ENCODE results near the gene ALB.

Gene ALB

DNA sequence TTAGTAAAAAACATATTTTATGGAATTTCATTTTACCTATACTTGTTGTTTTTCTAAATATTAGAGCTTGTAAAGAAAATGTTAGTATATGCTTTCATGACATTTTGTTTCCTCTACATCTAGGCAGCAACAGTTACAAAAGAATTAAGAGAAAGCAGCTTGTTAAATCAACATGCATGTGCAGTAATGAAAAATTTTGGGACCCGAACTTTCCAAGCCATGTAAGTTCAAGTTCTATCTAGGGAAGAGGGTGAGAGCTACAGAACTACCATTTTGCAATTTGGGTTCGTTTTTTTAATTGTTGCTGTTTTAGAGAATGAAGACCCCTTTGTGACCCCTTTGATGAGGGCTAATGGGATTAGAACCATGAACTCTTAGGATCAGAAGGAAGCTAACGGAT, 39.1 kb downstream of the ALB start:
- no peak overlapping the region for H2AFZ ChIP-seq
- no peaks in the 10 kb centered on the region for H3K79me2 ChIP-seq
- no peaks in the 10 kb centered on the region for H3K27me3 ChIP-seq (ENCODE audit: control insufficient read depth, insufficient read depth, low read length)
- H3K4me2 ChIP-seq (ENCODE audit: low read length): no peak overlapping the region
- TF ChIP-seq, protein P1, sequence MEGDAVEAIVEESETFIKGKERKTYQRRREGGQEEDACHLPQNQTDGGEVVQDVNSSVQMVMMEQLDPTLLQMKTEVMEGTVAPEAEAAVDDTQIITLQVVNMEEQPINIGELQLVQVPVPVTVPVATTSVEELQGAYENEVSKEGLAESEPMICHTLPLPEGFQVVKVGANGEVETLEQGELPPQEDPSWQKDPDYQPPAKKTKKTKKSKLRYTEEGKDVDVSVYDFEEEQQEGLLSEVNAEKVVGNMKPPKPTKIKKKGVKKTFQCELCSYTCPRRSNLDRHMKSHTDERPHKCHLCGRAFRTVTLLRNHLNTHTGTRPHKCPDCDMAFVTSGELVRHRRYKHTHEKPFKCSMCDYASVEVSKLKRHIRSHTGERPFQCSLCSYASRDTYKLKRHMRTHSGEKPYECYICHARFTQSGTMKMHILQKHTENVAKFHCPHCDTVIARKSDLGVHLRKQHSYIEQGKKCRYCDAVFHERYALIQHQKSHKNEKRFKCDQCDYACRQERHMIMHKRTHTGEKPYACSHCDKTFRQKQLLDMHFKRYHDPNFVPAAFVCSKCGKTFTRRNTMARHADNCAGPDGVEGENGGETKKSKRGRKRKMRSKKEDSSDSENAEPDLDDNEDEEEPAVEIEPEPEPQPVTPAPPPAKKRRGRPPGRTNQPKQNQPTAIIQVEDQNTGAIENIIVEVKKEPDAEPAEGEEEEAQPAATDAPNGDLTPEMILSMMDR (IDR thresholded peaks at IDR 0.05): no peak
- no peaks in the 10 kb centered on the region for H3K36me3 ChIP-seq (ENCODE audit: control insufficient read depth, insufficient read depth, low read length)
- H3K4me3 ChIP-seq (ENCODE audit: low read depth, low read length): no peak overlapping the region
- H3K9me3 ChIP-seq (ENCODE audit: control insufficient read depth, low read length): no peaks in the 10 kb centered on the region
- H3K27ac ChIP-seq: no peak overlapping the region
- no peak overlapping the region for H3K9ac ChIP-seq
- H3K4me1 ChIP-seq: no peaks in the 10 kb centered on the region

DNA sequence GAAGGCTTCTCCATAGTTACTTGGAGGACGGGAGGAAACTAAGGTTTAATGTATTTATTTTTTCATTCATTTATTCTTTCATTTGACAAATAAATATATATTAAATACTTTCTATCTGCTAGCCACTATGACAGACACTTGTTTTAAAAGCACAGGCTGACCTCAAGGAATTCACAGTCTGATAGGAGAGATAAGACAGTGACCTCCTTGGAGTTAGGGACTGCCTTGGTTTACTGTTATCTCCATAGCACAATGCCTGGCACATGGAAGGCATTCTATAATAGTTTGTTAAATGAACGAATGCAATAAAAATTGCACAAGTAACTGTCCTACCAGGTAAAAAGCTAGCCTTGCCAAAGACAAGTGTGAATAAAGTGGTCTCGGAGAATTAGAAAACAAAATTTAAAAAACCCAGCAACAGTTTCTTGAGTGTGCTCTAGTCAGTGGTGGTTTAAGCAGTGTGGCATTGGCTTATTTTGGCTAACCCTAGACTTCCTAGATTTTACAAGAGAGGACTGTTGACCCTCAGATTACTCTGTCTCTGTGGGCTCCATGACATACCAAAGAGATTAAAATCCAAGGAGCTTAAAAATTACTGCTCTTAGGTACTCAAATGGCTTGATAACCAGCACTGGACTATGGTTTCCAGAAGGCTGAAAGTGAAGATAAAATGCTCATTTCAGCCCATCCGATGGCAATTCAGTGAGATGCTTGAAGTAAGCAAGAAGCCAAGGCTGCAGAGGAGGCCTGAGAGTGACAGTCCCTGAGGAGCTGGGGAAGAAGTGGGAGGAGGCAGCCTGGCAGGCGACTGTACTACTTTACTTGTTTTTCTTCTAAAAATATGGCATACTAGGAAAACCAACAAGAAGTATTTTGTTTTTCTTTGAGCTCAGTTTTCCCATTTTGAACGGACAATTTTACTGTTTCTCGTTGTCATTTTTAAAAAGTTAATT, 41.6 kb downstream of the ALB start:
- H3K36me3 ChIP-seq (ENCODE audit: control insufficient read depth, insufficient read depth, low read length): no peaks in the 10 kb centered on the region
- H3K4me1 ChIP-seq: no peaks in the 10 kb centered on the region
- no peaks in the 10 kb centered on the region for H3K9me3 ChIP-seq (ENCODE audit: control insufficient read depth, low read length)
- no peaks in the 10 kb centered on the region for H3K79me2 ChIP-seq
- H2AFZ ChIP-seq: peak overlapping the region; percentile 34
- H3K27ac ChIP-seq: no peak overlapping the region
- no peak overlapping the region for H3K9ac ChIP-seq
- no peaks in the 10 kb centered on the region for H3K27me3 ChIP-seq (ENCODE audit: control insufficient read depth, insufficient read depth, low read length)
- TF ChIP-seq, protein P1 (IDR thresholded peaks at IDR 0.05): no peak
- H3K4me3 ChIP-seq (ENCODE audit: low read depth, low read length): no peak overlapping the region
- H3K4me2 ChIP-seq (ENCODE audit: low read length): no peak overlapping the region

DNA sequence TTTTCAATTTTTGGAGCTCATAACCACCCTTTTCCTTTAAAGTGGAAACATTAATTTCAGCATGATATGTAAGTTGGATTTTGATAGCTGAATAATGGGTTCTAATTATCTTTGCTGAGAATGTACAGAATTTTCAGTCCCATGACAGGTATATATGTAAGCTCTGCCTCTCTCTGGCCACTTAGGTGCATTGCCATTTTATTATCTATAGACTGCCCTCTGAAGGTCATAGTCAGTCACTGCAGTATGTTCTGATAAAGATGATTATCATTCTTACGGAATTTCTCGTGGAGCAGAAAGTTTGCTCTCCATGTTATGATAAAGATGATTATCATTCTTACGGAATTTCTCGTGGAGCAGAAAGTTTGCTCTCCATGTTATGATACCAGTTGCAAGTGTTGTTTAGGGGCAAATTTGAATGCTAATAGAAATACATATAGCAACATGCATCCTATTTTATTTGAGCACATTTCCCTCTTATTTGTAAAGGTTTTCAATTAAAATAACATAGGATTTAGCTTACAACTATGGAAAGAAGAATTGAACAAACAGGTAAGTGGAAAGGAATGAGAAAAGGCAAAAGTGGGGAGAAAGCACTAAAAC, 42.4 kb downstream of the ALB start:
- Histone ChIP-seq H3K27ac (no peak overlapping the region), H3K9ac (no peak overlapping the region), H3K27me3 (ENCODE audit: control insufficient read depth, insufficient read depth, low read length) (no peaks in the 10 kb centered on the region), H3K36me3 (ENCODE audit: control insufficient read depth, insufficient read depth, low read length) (no peaks in the 10 kb centered on the region), H3K79me2 (no peaks in the 10 kb centered on the region), H3K4me3 (ENCODE audit: low read depth, low read length) (no peak overlapping the region), H3K4me2 (ENCODE audit: low read length) (no peak overlapping the region), H3K4me1 (no peaks in the 10 kb centered on the region), H3K9me3 (ENCODE audit: control insufficient read depth, low read length) (no peaks in the 10 kb centered on the region), H2AFZ (no peak overlapping the region)
- TF ChIP-seq, protein P1 (IDR thresholded peaks at IDR 0.05): peak; percentile 68

DNA sequence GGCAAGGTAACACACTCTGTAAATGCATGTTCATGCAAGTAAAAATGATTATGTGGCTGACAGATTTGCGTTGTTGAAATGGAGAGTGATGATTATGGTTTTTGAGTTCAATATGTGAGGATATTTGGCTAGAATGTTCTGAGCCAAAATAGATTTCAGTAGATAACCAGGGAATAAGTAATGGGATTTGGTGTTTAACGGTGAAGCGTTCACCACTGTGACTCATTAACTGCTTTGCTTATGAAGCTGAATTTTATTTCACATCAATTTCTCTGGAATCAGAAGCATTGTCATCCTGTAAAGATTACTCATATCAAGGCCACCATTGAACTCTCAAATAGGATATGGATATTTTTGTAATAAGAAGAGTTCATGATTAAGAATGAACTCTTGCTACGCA, 43.6 kb downstream of the ALB start:
- no peaks in the 10 kb centered on the region for H3K9me3 ChIP-seq (ENCODE audit: control insufficient read depth, low read length)
- H3K4me1 ChIP-seq: no peaks in the 10 kb centered on the region
- no peak overlapping the region for H2AFZ ChIP-seq
- H3K9ac ChIP-seq: no peak overlapping the region
- no peaks in the 10 kb centered on the region for H3K79me2 ChIP-seq
- H3K27me3 ChIP-seq (ENCODE audit: control insufficient read depth, insufficient read depth, low read length): no peaks in the 10 kb centered on the region
- no peak overlapping the region for H3K27ac ChIP-seq
- H3K36me3 ChIP-seq (ENCODE audit: control insufficient read depth, insufficient read depth, low read length): no peaks in the 10 kb centered on the region
- no peak overlapping the region for H3K4me2 ChIP-seq (ENCODE audit: low read length)
- H3K4me3 ChIP-seq (ENCODE audit: low read depth, low read length): no peak overlapping the region
- TF ChIP-seq, protein P1 (IDR thresholded peaks at IDR 0.05): no peak
